ENCODE data around the gene RABL3.

The RABL3 gene

DNA sequence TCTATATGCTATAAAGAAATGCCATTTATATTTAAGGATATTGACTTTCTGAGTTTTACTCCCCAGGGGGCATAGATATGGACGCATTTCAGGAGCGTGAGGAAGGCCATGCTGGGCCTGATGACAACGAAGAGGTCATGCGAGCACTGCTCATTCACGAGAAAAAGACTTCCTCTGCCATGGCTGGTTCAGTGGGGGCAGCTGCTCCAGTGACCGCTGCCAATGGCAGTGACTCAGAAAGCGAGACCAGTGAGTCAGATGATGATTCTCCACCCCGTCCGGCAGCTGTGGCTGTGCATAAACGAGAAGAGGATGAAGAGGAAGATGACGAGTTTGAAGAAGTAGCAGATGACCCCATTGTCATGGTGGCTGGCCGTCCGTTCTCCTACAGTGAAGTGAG is 38.7 kb upstream of the RABL3 start:
- TF ChIP-seq EZH2 (IDR thresholded peaks at IDR 0.05; ENCODE audit: borderline replicate concordance, low read length): no peak
- H3K4me3 ChIP-seq (ENCODE audit: low read depth, low read length, poor library complexity, severe bottlenecking): no peak overlapping the region
- H3K9ac ChIP-seq (ENCODE audit: low read length): no peak overlapping the region
- H3K79me2 ChIP-seq (ENCODE audit: insufficient read depth, low read length): no peaks in the 10 kb centered on the region
- H3K36me3 ChIP-seq (ENCODE audit: insufficient read depth, low read length): peaks cover 44% of the 10 kb centered on the region
- H3K9me2 ChIP-seq (ENCODE audit: low read depth, low read length): no peaks in the 10 kb centered on the region
- H3K27me3 ChIP-seq (ENCODE audit: insufficient read depth, low read length): no peaks in the 10 kb centered on the region
- no peaks in the 10 kb centered on the region for H3K4me1 ChIP-seq (ENCODE audit: insufficient read depth, low read length, severe bottlenecking)
- no peak overlapping the region for H2AFZ ChIP-seq (ENCODE audit: low read length)
- no peaks in the 10 kb centered on the region for H3K9me3 ChIP-seq (ENCODE audit: low read length)
- no peaks in the 10 kb centered on the region for H4K20me1 ChIP-seq (ENCODE audit: insufficient read depth, low read length)
- no peaks in the 10 kb centered on the region for H3F3A ChIP-seq (ENCODE audit: insufficient read depth, low read length)
- no peak overlapping the region for H3K27ac ChIP-seq (ENCODE audit: low read depth, low read length, poor library complexity, severe bottlenecking)
- no peak overlapping the region for H3K4me2 ChIP-seq (ENCODE audit: low read length)

DNA sequence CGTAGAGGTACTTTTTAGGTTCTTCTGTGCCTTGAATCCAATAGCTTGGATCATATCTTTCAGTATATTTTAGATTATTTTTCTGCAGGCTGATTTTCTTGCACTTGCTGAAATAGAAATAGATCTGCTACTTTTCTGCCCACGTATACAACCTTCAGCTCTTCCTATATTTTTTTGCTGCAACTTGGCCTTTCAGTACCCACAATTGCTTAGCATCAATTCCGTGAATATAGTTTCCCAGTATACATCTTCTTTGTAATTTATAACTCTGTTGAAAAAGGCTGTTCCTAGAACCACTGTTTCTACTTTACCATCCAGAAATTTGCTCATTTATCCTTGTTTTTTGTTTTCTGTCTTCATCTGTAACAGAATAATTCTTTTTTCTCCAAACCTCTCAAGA is 36.5 kb upstream of the RABL3 start:
- Histone ChIP-seq H3K4me1 (ENCODE audit: insufficient read depth, low read length, severe bottlenecking) (no peaks in the 10 kb centered on the region), H3K4me3 (ENCODE audit: low read depth, low read length, poor library complexity, severe bottlenecking) (no peak overlapping the region), H3K9me3 (ENCODE audit: low read length) (no peaks in the 10 kb centered on the region), H3F3A (ENCODE audit: insufficient read depth, low read length) (no peaks in the 10 kb centered on the region), H3K36me3 (ENCODE audit: insufficient read depth, low read length) (peaks cover 58% of the 10 kb centered on the region), H3K9me2 (ENCODE audit: low read depth, low read length) (no peaks in the 10 kb centered on the region), H3K9ac (ENCODE audit: low read length) (no peak overlapping the region), H2AFZ (ENCODE audit: low read length) (no peak overlapping the region), H3K4me2 (ENCODE audit: low read length) (no peak overlapping the region), H4K20me1 (ENCODE audit: insufficient read depth, low read length) (no peaks in the 10 kb centered on the region), H3K27ac (ENCODE audit: low read depth, low read length, poor library complexity, severe bottlenecking) (no peak overlapping the region), H3K79me2 (ENCODE audit: insufficient read depth, low read length) (no peaks in the 10 kb centered on the region), H3K27me3 (ENCODE audit: insufficient read depth, low read length) (no peaks in the 10 kb centered on the region)
- TF ChIP-seq EZH2 (IDR thresholded peaks at IDR 0.05; ENCODE audit: borderline replicate concordance, low read length) (no peak), CTCF (IDR thresholded peaks at IDR 0.05; ENCODE audit: low read length) (no peak)

DNA sequence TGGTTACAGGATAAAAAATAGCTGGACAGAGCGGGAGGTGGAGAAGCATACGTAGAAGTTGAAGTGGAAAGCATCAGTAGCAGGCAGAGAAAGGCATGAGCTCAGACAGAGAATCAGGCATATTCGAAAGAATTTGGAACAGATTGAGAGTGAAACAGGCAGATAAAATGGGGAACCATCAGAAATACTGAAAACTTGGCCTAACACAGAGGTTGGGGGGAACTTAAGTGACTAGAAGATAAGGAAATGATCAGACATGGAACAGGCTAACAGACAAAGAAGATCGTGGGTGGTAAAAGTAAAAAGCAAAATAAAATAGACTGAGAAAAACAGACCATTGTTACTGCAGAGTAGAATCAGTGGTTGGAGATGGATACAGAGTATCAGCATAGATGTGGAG is 33.1 kb upstream of the RABL3 start:
- peaks cover 68% of the 10 kb centered on the region for H3K36me3 ChIP-seq (ENCODE audit: insufficient read depth, low read length)

More for the DNA sequence above, 33.1 kb upstream of the RABL3 start:
- Histone ChIP-seq H3K4me1 (ENCODE audit: insufficient read depth, low read length, severe bottlenecking) (no peaks in the 10 kb centered on the region), H3K27ac (ENCODE audit: low read depth, low read length, poor library complexity, severe bottlenecking) (no peak overlapping the region), H3K4me2 (ENCODE audit: low read length) (no peak overlapping the region), H3F3A (ENCODE audit: insufficient read depth, low read length) (no peaks in the 10 kb centered on the region), H3K4me3 (ENCODE audit: low read depth, low read length, poor library complexity, severe bottlenecking) (no peak overlapping the region), H4K20me1 (ENCODE audit: insufficient read depth, low read length) (no peaks in the 10 kb centered on the region), H3K9me2 (ENCODE audit: low read depth, low read length) (no peaks in the 10 kb centered on the region), H3K9me3 (ENCODE audit: low read length) (no peaks in the 10 kb centered on the region), H3K9ac (ENCODE audit: low read length) (no peak overlapping the region), H3K79me2 (ENCODE audit: insufficient read depth, low read length) (no peaks in the 10 kb centered on the region), H2AFZ (ENCODE audit: low read length) (no peak overlapping the region), H3K27me3 (ENCODE audit: insufficient read depth, low read length) (no peaks in the 10 kb centered on the region)
- TF ChIP-seq CTCF (IDR thresholded peaks at IDR 0.05; ENCODE audit: low read length) (no peak), EZH2 (IDR thresholded peaks at IDR 0.05; ENCODE audit: borderline replicate concordance, low read length) (no peak)

Data from OCI-LY1 (cell line).